Endothelial cell (in vitro differentiated cells): ENCODE measurements around the gene ATP7A. TPM values are rescaled to one million over a fixed set of nuclear protein-coding genes. Genes with fewer than 3 reads are reported as not detected.

Experiments used
- DNase-seq: peaks from one replicate; pipeline ENCODE4 v3.0.0; 2021; ENCODE audit warnings: low spot score
- H3K27ac Mint-ChIP-seq: one replicate; pipeline ENCODE4 v1.8.0; 2021; ENCODE audit warnings: mixed read lengths, inconsistent platforms; ENCODE audit not compliant: unreplicated experiment
- H3K27me3 Mint-ChIP-seq: one replicate; pipeline ENCODE4 v1.8.0; 2021; ENCODE audit warnings: mild to moderate bottlenecking, moderate library complexity, mixed read lengths, inconsistent platforms; ENCODE audit not compliant: unreplicated experiment
- H3K36me3 Mint-ChIP-seq: one replicate; pipeline ENCODE4 v1.8.0; 2021; ENCODE audit warnings: mild to moderate bottlenecking, low read depth, mixed read lengths, inconsistent platforms; ENCODE audit not compliant: unreplicated experiment
- H3K4me1 Mint-ChIP-seq: one replicate; pipeline ENCODE4 v1.8.0; 2021; ENCODE audit warnings: mild to moderate bottlenecking, mixed read lengths, inconsistent platforms; ENCODE audit not compliant: unreplicated experiment
- H3K4me3 Mint-ChIP-seq: one replicate; pipeline ENCODE4 v1.8.0; 2021; ENCODE audit warnings: mild to moderate bottlenecking, mixed read lengths, inconsistent platforms; ENCODE audit not compliant: unreplicated experiment
- H3K9me3 Mint-ChIP-seq: one replicate; pipeline ENCODE4 v1.8.0; 2021; ENCODE audit warnings: mixed read lengths, inconsistent platforms; ENCODE audit not compliant: unreplicated experiment
- CTCF ChIP-seq: fragments of 200-600 bp; sonication (generic); IDR thresholded peaks from one replicate; pipeline ENCODE4 v1.5.0; 2021; ENCODE audit warnings: antibody characterized with exemption; ENCODE audit not compliant: unreplicated experiment
- total RNA-seq: library from RNA; stranded (reverse); fragmentation: NEBNext Ultra II Directional; extraction: Animal tissue kit (Norgen Biotek cat#: 25700); gene quantifications from one replicate; pipeline ENCODE4 v1.2.1, GENCODE V29; 2021; ENCODE audit not compliant: unreplicated experiment

ATP7A gene
- total RNA-seq, 1 donor from 2014 or later = 6.7 TPM

- H3K4me3 Mint-ChIP-seq = no peak overlapping the region
- no peaks in the 10 kb centered on the region for H3K4me1 Mint-ChIP-seq
- H3K27ac Mint-ChIP-seq = no peak overlapping the region
- no peaks in the 10 kb centered on the region for H3K9me3 Mint-ChIP-seq
- H3K36me3 Mint-ChIP-seq = no peaks in the 10 kb centered on the region
- TF ChIP-seq CTCF = no peak
- no peak for DNase-seq
- H3K27me3 Mint-ChIP-seq = no peaks in the 10 kb centered on the region
Measured at GRCh38 chrX:77977095-77977494, 66.6 kb downstream of the ATP7A start.

GRCh38 chrX:77977518-77977917, 67.0 kb downstream of the ATP7A start:
- no peak for DNase-seq
- H3K36me3 Mint-ChIP-seq = no peaks in the 10 kb centered on the region
- H3K4me1 Mint-ChIP-seq = no peaks in the 10 kb centered on the region
- no peaks in the 10 kb centered on the region for H3K9me3 Mint-ChIP-seq
- TF ChIP-seq CTCF = no peak
- H3K27me3 Mint-ChIP-seq = no peaks in the 10 kb centered on the region
- H3K27ac Mint-ChIP-seq = no peak overlapping the region
- no peak overlapping the region for H3K4me3 Mint-ChIP-seq

- Mint-ChIP-seq H3K4me3 (no peak overlapping the region), H3K36me3 (no peaks in the 10 kb centered on the region), H3K27ac (no peak overlapping the region), H3K4me1 (no peaks in the 10 kb centered on the region), H3K27me3 (no peaks in the 10 kb centered on the region), H3K9me3 (no peaks in the 10 kb centered on the region)
- no peak for TF ChIP-seq CTCF
- DNase-seq = no peak
Measured at GRCh38 chrX:77979870-77980269, 69.4 kb downstream of the ATP7A start.

GRCh38 chrX:78011846-78012245, 101.4 kb downstream of the ATP7A start:
- Mint-ChIP-seq H3K4me3 (no peak overlapping the region), H3K36me3 (no peaks in the 10 kb centered on the region), H3K4me1 (no peaks in the 10 kb centered on the region), H3K9me3 (no peaks in the 10 kb centered on the region), H3K27me3 (peaks cover 3% of the 10 kb centered on the region), H3K27ac (no peak overlapping the region)
- no peak for DNase-seq
- TF ChIP-seq CTCF = no peak

GRCh38 chrX:78019586-78020483, 109.3 kb downstream of the ATP7A start:
- DNase-seq = no peak
- no peak overlapping the region for H3K4me3 Mint-ChIP-seq
- no peak for TF ChIP-seq CTCF
- H3K27me3 Mint-ChIP-seq = peaks cover 3% of the 10 kb centered on the region
- H3K4me1 Mint-ChIP-seq = no peaks in the 10 kb centered on the region
- no peak overlapping the region for H3K27ac Mint-ChIP-seq
- no peaks in the 10 kb centered on the region for H3K9me3 Mint-ChIP-seq
- H3K36me3 Mint-ChIP-seq = no peaks in the 10 kb centered on the region
